H1 (cell line): ENCODE data around the gene ZNF423. TPM values are rescaled to one million over a fixed set of nuclear protein-coding genes. Genes with fewer than 3 reads are reported as not detected.

Source experiments
- CTCF ChIA-PET: fragments of 300-600 bp; sonication (Branson Sonifier 250); formaldehyde crosslinking; loops from one replicate; lab custom pipeline; 2021; ENCODE audit not compliant: partially characterized antibody; lab: Charles Lee
- POLR2A ChIA-PET: fragments of 300-600 bp; sonication (Branson Sonifier 250); formaldehyde crosslinking; loops from one replicate; lab custom pipeline; 2021; ENCODE audit warnings: inconsistent platforms; ENCODE audit not compliant: partially characterized antibody; lab: Charles Lee
- DNase-seq, 2 experiments: peaks; one replicate each; pipeline versions ENCODE4 v3.0.0 to v3.0.0-alpha.2; 2010 to 2022; ENCODE audit warnings: low spot score in 2 of 2, low read depth in 1 of 2, mixed read lengths in 1 of 2
- FAIRE-seq: peaks from 2 replicates; lab custom pipeline; 2011; peaks lifted over from hg19 to GRCh38; lab: Jason Lieb, UNC
- H2AFZ ChIP-seq: 2 replicates; pipeline ENCODE4 v1.8.1; 2012; ENCODE audit warnings: low read length, inconsistent platforms
- H2AK5ac ChIP-seq: 2 replicates; pipeline ENCODE4 v1.6.1; 2013; ENCODE audit warnings: low read depth, low read length
- H2BK120ac ChIP-seq: replicated peaks from 2 replicates; pipeline ENCODE3; 2013; ENCODE audit warnings: low read depth, low read length, inconsistent platforms
- H2BK12ac ChIP-seq: 2 replicates; pipeline ENCODE4 v1.6.1; 2013; ENCODE audit warnings: low read depth, low read length
- H2BK15ac ChIP-seq: 2 replicates; pipeline ENCODE4 v1.6.1; 2013; ENCODE audit warnings: low read length
- H2BK20ac ChIP-seq: 2 replicates; pipeline ENCODE4 v1.6.1; 2013; ENCODE audit warnings: low read length
- H2BK5ac ChIP-seq: 2 replicates; pipeline ENCODE4 v1.6.1; 2013; ENCODE audit warnings: low read depth, low read length
- H3K14ac ChIP-seq: 2 replicates; pipeline ENCODE4 v1.6.1; 2013; ENCODE audit warnings: inconsistent platforms; ENCODE audit not compliant: insufficient read length
- H3K18ac ChIP-seq: 2 replicates; pipeline ENCODE4 v1.6.1; 2013; ENCODE audit warnings: low read length; ENCODE audit errors: extremely low read depth
- H3K23ac ChIP-seq: 2 replicates; pipeline ENCODE4 v1.6.1; 2013; ENCODE audit warnings: inconsistent platforms; ENCODE audit not compliant: insufficient read length
- H3K23me2 ChIP-seq: 2 replicates; pipeline ENCODE4 v1.6.1; 2013; ENCODE audit warnings: low read depth, low read length
- H3K27ac ChIP-seq: 2 replicates; pipeline ENCODE4 v1.6.1; 2011; ENCODE audit warnings: low read depth, low read length, inconsistent platforms
- H3K27me3 ChIP-seq, 4 experiments: replicated peaks in 1 of 4; 1 replicate in 1 of 4; 2 replicates in 3 of 4; pipeline versions ENCODE4 v1.6.1 to v1.8.1; 2011 to 2013; ENCODE audit warnings: low read length in 3 of 4, mild to moderate bottlenecking in 3 of 4, inconsistent platforms in 2 of 4, mixed read lengths in 2 of 4, moderate library complexity in 1 of 4; ENCODE audit not compliant: control insufficient read depth in 3 of 4, insufficient read depth in 3 of 4; ENCODE audit errors: extremely low read depth in 1 of 4
- H3K36me3 ChIP-seq, 4 experiments: 2 replicates each; pipeline versions ENCODE4 v1.6.1 to v1.8.1; 2011 to 2013; ENCODE audit warnings: mild to moderate bottlenecking in 4 of 4, low read length in 3 of 4, moderate library complexity in 2 of 4, control low read depth in 1 of 4, inconsistent platforms in 1 of 4; ENCODE audit not compliant: insufficient read depth in 4 of 4, control insufficient read depth in 2 of 4
- H3K4ac ChIP-seq: replicated peaks from 2 replicates; pipeline ENCODE3; 2013; ENCODE audit warnings: low read length, low read depth, mixed read lengths, inconsistent platforms; ENCODE audit not compliant: insufficient read length
- H3K4me1 ChIP-seq, 4 experiments: replicated peaks in 1 of 4; 1 replicate in 1 of 4; 2 replicates in 3 of 4; pipeline versions ENCODE4 v1.6.1 to v1.8.1; 2011 to 2013; ENCODE audit warnings: low read length in 3 of 4, inconsistent platforms in 2 of 4, mixed read lengths in 1 of 4; ENCODE audit not compliant: insufficient read depth in 4 of 4, control insufficient read depth in 3 of 4
- H3K4me2 ChIP-seq, 2 experiments: 2 replicates each; pipeline versions ENCODE4 v1.6.1 to v1.8.1; 2011 to 2013; ENCODE audit warnings: low read depth in 2 of 2, low read length in 2 of 2, control low read depth in 1 of 2, inconsistent platforms in 1 of 2, mild to moderate bottlenecking in 1 of 2; ENCODE audit not compliant: insufficient read depth in 1 of 2
- H3K4me3 ChIP-seq, 4 experiments: fragments of 200-600, 300-600 bp in 1 of 4; sonication (generic), shearing (Covaris generic), sonication (Bioruptor Twin) in 1 of 4; 2 replicates each; pipeline versions ENCODE4 v1.5.1 to v1.8.1; 2011 to 2016; ENCODE audit warnings: low read length in 4 of 4, low read depth in 3 of 4, control low read depth in 2 of 4, inconsistent platforms in 2 of 4, mild to moderate bottlenecking in 2 of 4, mixed read lengths in 1 of 4, moderate library complexity in 1 of 4; ENCODE audit not compliant: insufficient read depth in 2 of 4; ENCODE audit errors: extremely low read depth in 1 of 4
- H3K56ac ChIP-seq: replicated peaks from 2 replicates; pipeline ENCODE3; 2013; ENCODE audit warnings: low read depth, mild to moderate bottlenecking, mixed read lengths, low read length, inconsistent platforms; ENCODE audit not compliant: insufficient read length
- H3K79me1 ChIP-seq: 2 replicates; pipeline ENCODE4 v1.6.1; 2013; ENCODE audit warnings: low read depth, low read length, control low read depth
- H3K79me2 ChIP-seq, 2 experiments: 2 replicates each; pipeline versions ENCODE4 v1.6.1 to v1.8.1; 2012 to 2013; ENCODE audit warnings: low read length in 2 of 2, mild to moderate bottlenecking in 2 of 2, inconsistent platforms in 1 of 2; ENCODE audit not compliant: insufficient read depth in 2 of 2, control insufficient read depth in 1 of 2
- H3K9ac ChIP-seq, 4 experiments: replicated peaks in 1 of 4; 1 replicate in 1 of 4; 2 replicates in 3 of 4; pipeline versions ENCODE4 v1.6.1 to v1.8.1; 2011 to 2013; ENCODE audit warnings: low read depth in 3 of 4, low read length in 3 of 4, control low read depth in 2 of 4, mild to moderate bottlenecking in 2 of 4, moderate library complexity in 2 of 4, inconsistent platforms in 1 of 4; ENCODE audit errors: extremely low read depth in 1 of 4
- H3K9me3 ChIP-seq, 2 experiments: 2 replicates each; pipeline versions ENCODE4 v1.6.1 to v1.8.1; 2012 to 2013; ENCODE audit warnings: mild to moderate bottlenecking in 2 of 2, moderate library complexity in 2 of 2, control low read depth in 1 of 2, inconsistent platforms in 1 of 2, low read depth in 1 of 2, low read length in 1 of 2, mixed read lengths in 1 of 2; ENCODE audit not compliant: insufficient read depth in 2 of 2
- H4K20me1 ChIP-seq, 2 experiments: replicated peaks in 1 of 2; 2 replicates each; pipeline versions ENCODE3 to v1.8.1; 2011 to 2013; ENCODE audit warnings: inconsistent platforms in 2 of 2, low read length in 2 of 2, mild to moderate bottlenecking in 1 of 2; ENCODE audit not compliant: insufficient read depth in 2 of 2, control insufficient read depth in 1 of 2
- H4K5ac ChIP-seq: 2 replicates; pipeline ENCODE4 v1.6.1; 2013; ENCODE audit warnings: low read length, low read depth, mixed read lengths, inconsistent platforms; ENCODE audit not compliant: insufficient read length
- H4K8ac ChIP-seq: 2 replicates; pipeline ENCODE4 v1.8.0; 2013; ENCODE audit warnings: mild to moderate bottlenecking, moderate library complexity, low read length, inconsistent platforms; ENCODE audit not compliant: insufficient read depth; ENCODE audit errors: extremely low read depth
- H4K91ac ChIP-seq: replicated peaks from 2 replicates; pipeline ENCODE3; 2013; ENCODE audit warnings: low read length, mixed read lengths, inconsistent platforms; ENCODE audit not compliant: insufficient read length
- BACH1 ChIP-seq: IDR thresholded peaks from 2 replicates; pipeline ENCODE4 v1.6.1; 2012; ENCODE audit warnings: low read length, improper control_type of control experiment
- BRCA1 ChIP-seq: IDR thresholded peaks from 2 replicates; pipeline ENCODE4 v1.6.1; 2012; ENCODE audit warnings: low read depth, low read length, improper control_type of control experiment
- CBX8 ChIP-seq: fragments of 300-800, 300-1000 bp; sonication (generic); IDR thresholded peaks from 2 replicates; pipeline ENCODE4 v1.7.1; 2016; ENCODE audit warnings: low read depth, low read length, borderline replicate concordance
- GABPA ChIP-seq: IDR thresholded peaks from 2 replicates; pipeline ENCODE4 v1.6.1; 2011; ENCODE audit warnings: mild to moderate bottlenecking, low read length, moderate library complexity, borderline replicate concordance; ENCODE audit not compliant: insufficient read depth
- GTF2F1 ChIP-seq: IDR thresholded peaks from 2 replicates; pipeline ENCODE4 v1.6.1; 2012; ENCODE audit warnings: low read depth, low read length, improper control_type of control experiment, borderline replicate concordance
- NRF1 ChIP-seq: IDR thresholded peaks from 2 replicates; pipeline ENCODE4 v1.6.1; 2011; ENCODE audit warnings: mild to moderate bottlenecking, low read depth, low read length, improper control_type of control experiment
- POLR2A ChIP-seq, 2 experiments: IDR thresholded peaks; 1 replicate in 1 of 2; 2 replicates in 1 of 2; pipeline ENCODE4 v1.6.1; 2011; ENCODE audit warnings: low read depth in 2 of 2, low read length in 2 of 2, mild to moderate bottlenecking in 2 of 2; ENCODE audit errors: control extremely low read depth in 1 of 2
- RXRA ChIP-seq: IDR thresholded peaks from 2 replicates; pipeline ENCODE4 v1.6.1; 2011; ENCODE audit warnings: low read depth, mild to moderate bottlenecking, low read length, moderate library complexity; ENCODE audit not compliant: insufficient read depth
- TCF12 ChIP-seq: IDR thresholded peaks from 2 replicates; pipeline ENCODE4 v1.6.1; 2011; ENCODE audit warnings: low read depth, mild to moderate bottlenecking, low read length
- TEAD4 ChIP-seq: IDR thresholded peaks from 2 replicates; pipeline ENCODE4 v1.6.1; 2012; ENCODE audit warnings: low read depth, low read length, inconsistent platforms, mixed read lengths
- WGBS, 2 experiments: shearing (Covaris generic) in 1 of 2; methylation state at CpG; one replicate each; pipeline versions ENCODE4 v1.1.6 to v1.1.7; 2013 to 2015; ENCODE audit warnings: low lambda C conversion rate in 2 of 2, mixed read lengths in 2 of 2, inconsistent platforms in 1 of 2, low coverage in 1 of 2, missing lambda C conversion rate in 1 of 2; ENCODE audit not compliant: insufficient replicate concordance in 2 of 2, insufficient coverage in 1 of 2, insufficient read length in 1 of 2; ENCODE audit errors: extremely low coverage in 1 of 2, missing lambda C conversion rate in 1 of 2; 5-methylcytosine and 5-hydroxymethylcytosine counted together
- polyA plus RNA-seq, 7 experiments: library from polyadenylated mRNA; depleted of rRNA in 3 of 7; stranded (reverse) in 5 of 7; unstranded in 2 of 7; fragments of >200 nt in 5 of 7; fragments of 200-250 nt in 2 of 7; gene quantifications; 1 replicate in 5 of 7; 2 replicates in 1 of 7; 4 replicates in 1 of 7; pipeline versions ENCODE4 v1.2.1 to v1.2.3, GENCODE V29; 2011 to 2013; ENCODE audit warnings: missing spikeins in 2 of 7, mixed read lengths in 2 of 7
- total RNA-seq: library from RNA; stranded (reverse); fragmentation: NEBNext Ultra II Directional; extraction: Animal tissue kit (Norgen Biotek cat#: 25700); gene quantifications from 2 replicates; pipeline ENCODE4 v1.2.1, GENCODE V29; 2021
- TF ChIP-seq, protein P1 (sequence below): IDR thresholded peaks from 2 replicates; pipeline ENCODE4 v1.6.1; 2012; ENCODE audit warnings: inconsistent platforms
- TF ChIP-seq, protein P2 (sequence below): IDR thresholded peaks from 2 replicates; pipeline ENCODE4 v1.6.1; 2011; ENCODE audit warnings: low read depth, mild to moderate bottlenecking, low read length; ENCODE audit not compliant: insufficient read depth

Gene ZNF423
- total and polyA plus RNA-seq, 2 of the 8 experiments (the other 6 are each of a cell fraction or from before 2014, with no cell fraction given), result 38.2 to 52.3 TPM

DNA sequence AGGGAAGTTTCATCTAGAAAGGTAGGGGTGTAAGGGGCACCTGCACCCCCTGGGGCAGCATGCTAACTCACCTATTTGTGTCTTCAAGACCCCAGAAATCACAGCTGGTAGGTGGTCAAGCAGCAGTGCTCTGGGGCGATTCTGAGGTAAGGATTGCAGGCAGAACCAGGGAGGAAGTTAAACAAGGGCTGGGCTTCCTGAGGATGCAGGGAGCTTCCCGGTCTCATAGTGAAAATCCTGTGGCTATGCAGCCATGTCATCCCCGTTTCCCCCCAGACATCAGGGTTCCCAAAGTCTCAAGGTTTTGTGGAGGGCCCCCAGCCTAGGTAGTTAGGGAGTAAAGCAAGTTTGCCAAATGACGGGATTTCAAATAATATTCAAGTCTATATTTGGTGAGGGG, 403.8 kb downstream of the ZNF423 start:
- Histone ChIP-seq H3K4me2 (peak overlapping the region; percentile 4 to 35; a peak in 1 of 4 replicates), H2AFZ (peak overlapping the region; percentile 95)

More for the DNA sequence above, 403.8 kb downstream of the ZNF423 start:
- Histone ChIP-seq H2BK5ac (no peak overlapping the region), H3K36me3 (no peaks in the 10 kb centered on the region), H3K18ac (no peak overlapping the region), H3K79me1 (no peaks in the 10 kb centered on the region; the same call in 1 of the 2 replicates), H4K5ac (no peak overlapping the region), H3K27ac (no peak overlapping the region), H3K9ac (no peak overlapping the region), H4K20me1 (no peaks in the 10 kb centered on the region), H3K23me2 (no peaks in the 10 kb centered on the region), H2BK15ac (no peak overlapping the region), H3K4ac (no peak overlapping the region), H2BK120ac (no peak overlapping the region), H3K9me3 (no peaks in the 10 kb centered on the region), H3K79me2 (no peaks in the 10 kb centered on the region), H2BK20ac (no peak overlapping the region), H3K27me3 (no peaks in the 10 kb centered on the region; a peak in 2 of 7 replicates), H3K4me1 (peaks cover 0 to 9% (median 3%) of the 10 kb centered on the region in 4 experiments; a peak in 6 of 7 replicates), H3K56ac (no peak overlapping the region), H4K91ac (no peak overlapping the region)
- FAIRE-seq, result no peak
- no peak for DNase-seq
- CTCF ChIA-PET, result interaction anchor here (0.7 to 2.6 kb wide), 5 partner anchors 11 to 141 kb away, joined by 3 to 10 read pairs (median 4); no protein-coding TSS in a partner anchor
- 82% methylated on average over 4 of the region's 4 CpGs; no CpG with 5 or more reads in 1 of the 2 experiments for WGBS, 2 experiments
- no peak for TF ChIP-seq CBX8
- no peak for TF ChIP-seq TCF12
- TF ChIP-seq RXRA, result no peak
- TF ChIP-seq, protein P1, sequence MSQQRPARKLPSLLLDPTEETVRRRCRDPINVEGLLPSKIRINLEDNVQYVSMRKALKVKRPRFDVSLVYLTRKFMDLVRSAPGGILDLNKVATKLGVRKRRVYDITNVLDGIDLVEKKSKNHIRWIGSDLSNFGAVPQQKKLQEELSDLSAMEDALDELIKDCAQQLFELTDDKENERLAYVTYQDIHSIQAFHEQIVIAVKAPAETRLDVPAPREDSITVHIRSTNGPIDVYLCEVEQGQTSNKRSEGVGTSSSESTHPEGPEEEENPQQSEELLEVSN, result no peak
- no peak for TF ChIP-seq GTF2F1
- no peak for TF ChIP-seq BACH1
- no peak for TF ChIP-seq TEAD4
- no peak for TF ChIP-seq POLR2A (IDR thresholded peaks at IDR 0.05; ENCODE audit: control extremely low read depth in 1 of 2, low read depth in 2 of 2, low read length in 2 of 2)
- TF ChIP-seq BRCA1, result no peak
- TF ChIP-seq, protein P2, sequence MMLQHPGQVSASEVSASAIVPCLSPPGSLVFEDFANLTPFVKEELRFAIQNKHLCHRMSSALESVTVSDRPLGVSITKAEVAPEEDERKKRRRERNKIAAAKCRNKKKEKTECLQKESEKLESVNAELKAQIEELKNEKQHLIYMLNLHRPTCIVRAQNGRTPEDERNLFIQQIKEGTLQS, result no peak
- TF ChIP-seq GABPA, result no peak
- no peak for TF ChIP-seq NRF1
- TF ChIP-seq, all 59 proteins: peak for 0
- no peak overlapping the region for H3K23ac ChIP-seq
- no peak overlapping the region for H3K4me3 ChIP-seq
- H2AK5ac ChIP-seq, result no peak overlapping the region
- H2BK12ac ChIP-seq, result no peak overlapping the region; the same call in 1 of the 2 replicates
- no peak overlapping the region for H3K14ac ChIP-seq
- no peak overlapping the region for H4K8ac ChIP-seq
- POLR2A ChIA-PET, result interaction anchor here (0.6 to 0.9 kb wide), 2 partner anchors 8 to 9 kb away, joined by 3 read pairs; no protein-coding TSS in a partner anchor
